ENCODE measurements around the gene ATP6V1C2. TPM values are rescaled to one million over a fixed set of nuclear protein-coding genes. Genes with fewer than 3 reads are reported as not detected.

ATP6V1C2 gene
- total and polyA plus RNA-seq, 2 of the 4 experiments (the other 2 are of a cell fraction) = not detected

DNA sequence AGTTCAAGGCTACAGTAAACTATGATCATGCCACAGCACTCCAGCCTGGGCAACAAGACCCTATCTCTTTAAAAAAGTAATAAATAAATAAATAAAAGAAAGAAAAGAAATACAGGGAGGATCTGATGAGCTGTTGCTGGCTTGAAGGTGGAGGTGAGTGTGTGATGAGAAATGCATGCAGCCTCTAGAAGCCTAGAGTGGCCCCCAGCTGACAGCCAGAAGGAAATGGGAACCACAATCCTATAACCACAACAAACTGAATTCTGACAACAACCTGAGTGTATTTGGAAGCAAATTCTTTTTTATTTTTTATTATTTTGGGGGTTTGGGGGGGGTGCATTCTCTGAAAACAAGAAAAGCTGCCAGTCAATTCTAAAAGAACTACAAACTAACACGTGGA lies 46.3 kb upstream of the ATP6V1C2 start:
- Histone ChIP-seq H2AK9ac (replicated peaks; ENCODE audit: low read depth, low read length, poor library complexity) (no peak overlapping the region), H3K27ac (ENCODE audit: insufficient read depth, low read length) (no peak overlapping the region), H2BK15ac (ENCODE audit: low read depth, low read length) (no peak overlapping the region), H3K27me3 (ENCODE audit: control insufficient read depth, insufficient read depth, low read length) (no peaks in the 10 kb centered on the region), H3K4me1 (ENCODE audit: control insufficient read depth, insufficient read depth, low read length) (no peaks in the 10 kb centered on the region), H4K91ac (ENCODE audit: insufficient read depth, low read depth, low read length) (no peak overlapping the region), H3K4ac (ENCODE audit: low read depth, low read length) (no peak overlapping the region), H3K18ac (ENCODE audit: low read depth, low read length) (no peak overlapping the region), H3K4me3 (ENCODE audit: insufficient read depth, low read depth, low read length) (no peak overlapping the region), H2BK5ac (ENCODE audit: low read depth, low read length, poor library complexity, severe bottlenecking) (no peak overlapping the region), H3K79me1 (ENCODE audit: low read depth in 1 of 2, low read length in 2 of 2) (peaks cover 6 to 8% of the 10 kb centered on the region in 2 experiments), H4K5ac (ENCODE audit: low read depth, low read length) (no peak overlapping the region), H3K9me3 (ENCODE audit: control insufficient read depth, insufficient read depth, low read length) (no peaks in the 10 kb centered on the region), H2AFZ (replicated peaks; ENCODE audit: low read length, poor library complexity) (no peak overlapping the region), H3K36me3 (ENCODE audit: control insufficient read depth, insufficient read depth, low read length) (peaks cover 1% of the 10 kb centered on the region), H4K20me1 (ENCODE audit: insufficient read depth, low read length) (no peaks in the 10 kb centered on the region), H2BK20ac (ENCODE audit: low read depth, low read length) (no peak overlapping the region), H4K8ac (ENCODE audit: low read depth in 2 of 2, low read length in 2 of 2) (no peak overlapping the region), H3K14ac (replicated peaks; ENCODE audit: low read depth, low read length) (no peak overlapping the region), H3K23ac (ENCODE audit: low read depth, low read length) (no peak overlapping the region), H3K9ac (ENCODE audit: low read depth, low read length) (no peak overlapping the region), H3K56ac (ENCODE audit: extremely low read depth, insufficient read depth, low read length) (no peak overlapping the region), H2BK120ac (ENCODE audit: low read depth, low read length) (no peak overlapping the region), H3K4me2 (ENCODE audit: low read depth, low read length) (no peak overlapping the region), H2AK5ac (ENCODE audit: low read depth, low read length) (no peak overlapping the region), H3K9me1 (ENCODE audit: insufficient read depth, low read length) (no peaks in the 10 kb centered on the region)
- ChIA-PET CTCF (interaction anchor here (0.6 kb wide), 1 partner anchor 34 kb away, joined by 3 read pairs; no protein-coding TSS in a partner anchor), POLR2A (ENCODE audit: unreplicated experiment) (no interaction called here)
- WGBS, 2 experiments (ENCODE audit: extremely low coverage in 2 of 2, insufficient read length in 1 of 2) = no CpG with 5 or more reads among the region's 1 CpG
- TF ChIP-seq, protein P1, sequence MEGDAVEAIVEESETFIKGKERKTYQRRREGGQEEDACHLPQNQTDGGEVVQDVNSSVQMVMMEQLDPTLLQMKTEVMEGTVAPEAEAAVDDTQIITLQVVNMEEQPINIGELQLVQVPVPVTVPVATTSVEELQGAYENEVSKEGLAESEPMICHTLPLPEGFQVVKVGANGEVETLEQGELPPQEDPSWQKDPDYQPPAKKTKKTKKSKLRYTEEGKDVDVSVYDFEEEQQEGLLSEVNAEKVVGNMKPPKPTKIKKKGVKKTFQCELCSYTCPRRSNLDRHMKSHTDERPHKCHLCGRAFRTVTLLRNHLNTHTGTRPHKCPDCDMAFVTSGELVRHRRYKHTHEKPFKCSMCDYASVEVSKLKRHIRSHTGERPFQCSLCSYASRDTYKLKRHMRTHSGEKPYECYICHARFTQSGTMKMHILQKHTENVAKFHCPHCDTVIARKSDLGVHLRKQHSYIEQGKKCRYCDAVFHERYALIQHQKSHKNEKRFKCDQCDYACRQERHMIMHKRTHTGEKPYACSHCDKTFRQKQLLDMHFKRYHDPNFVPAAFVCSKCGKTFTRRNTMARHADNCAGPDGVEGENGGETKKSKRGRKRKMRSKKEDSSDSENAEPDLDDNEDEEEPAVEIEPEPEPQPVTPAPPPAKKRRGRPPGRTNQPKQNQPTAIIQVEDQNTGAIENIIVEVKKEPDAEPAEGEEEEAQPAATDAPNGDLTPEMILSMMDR (conservative IDR thresholded peaks at IDR 0.05; ENCODE audit: low read depth, low read length) = no peak
- TF ChIP-seq MXI1 (IDR thresholded peaks at IDR 0.05; ENCODE audit: borderline replicate concordance, low read depth, low read length) = no peak
- TF ChIP-seq MAFK (IDR thresholded peaks at IDR 0.05; ENCODE audit: low read depth, low read length) = no peak
- TF ChIP-seq, protein P2, sequence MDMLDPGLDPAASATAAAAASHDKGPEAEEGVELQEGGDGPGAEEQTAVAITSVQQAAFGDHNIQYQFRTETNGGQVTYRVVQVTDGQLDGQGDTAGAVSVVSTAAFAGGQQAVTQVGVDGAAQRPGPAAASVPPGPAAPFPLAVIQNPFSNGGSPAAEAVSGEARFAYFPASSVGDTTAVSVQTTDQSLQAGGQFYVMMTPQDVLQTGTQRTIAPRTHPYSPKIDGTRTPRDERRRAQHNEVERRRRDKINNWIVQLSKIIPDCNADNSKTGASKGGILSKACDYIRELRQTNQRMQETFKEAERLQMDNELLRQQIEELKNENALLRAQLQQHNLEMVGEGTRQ (IDR thresholded peaks at IDR 0.05; ENCODE audit: low read depth, low read length) = no peak
- no peak for TF ChIP-seq RAD21 (IDR thresholded peaks at IDR 0.05; ENCODE audit: low read length)
- TF ChIP-seq RFX5 (IDR thresholded peaks at IDR 0.05; ENCODE audit: low read depth, low read length) = no peak
- no peak for TF ChIP-seq MAZ (IDR thresholded peaks at IDR 0.05; ENCODE audit: borderline replicate concordance, low read depth, low read length)
- no peak for TF ChIP-seq BHLHE40 (IDR thresholded peaks at IDR 0.05; ENCODE audit: low read depth, low read length)
- TF ChIP-seq CEBPB (IDR thresholded peaks at IDR 0.05; ENCODE audit: low read depth, low read length) = no peak
- no peak for TF ChIP-seq SMC3 (IDR thresholded peaks at IDR 0.05; ENCODE audit: low read depth, low read length)
- TF ChIP-seq FOS (IDR thresholded peaks at IDR 0.05; ENCODE audit: low read depth, low read length) = no peak
- TF ChIP-seq RCOR1 (IDR thresholded peaks at IDR 0.05; ENCODE audit: insufficient replicate concordance, low read length) = no peak
- in situ Hi-C loops (cut with MboI; ENCODE audit: low sequenced_read_pairs) (no loop called here), dilution Hi-C loops (cut with HindIII; ENCODE audit: low sequenced_read_pairs, unreplicated experiment) (no loop called here), intact Hi-C loops (cut with micrococcal nuclease) (no loop called here)
- DNase-seq (no peak), ATAC-seq (ENCODE audit: low read depth) (no peak)
- BruUV-seq (replicated peaks) = no TSS peak
